GM12878 (cell line): ENCODE data around the gene SERHL2. TPM values are rescaled to one million over a fixed set of nuclear protein-coding genes. Genes with fewer than 3 reads are reported as not detected.
A peak's percentile ranks its signal among the peaks of the same experiment; 100 is the strongest.

Experiments used
- ATAC-seq: fragments of 200-7000 bp; cut with Tn5 transposase; 3 replicates; pipeline ENCODE4 v1.9.1; 2020; ENCODE audit warnings: mild to moderate bottlenecking, moderate library complexity
- BruUV-seq: library from RNA; stranded (reverse); fragments of 400-500 nt; replicated peaks from 2 replicates; lab custom pipeline; 2021; lab: Mats Ljungman, UMichigan
- CTCF ChIA-PET: fragments of 300-600 bp; sonication (Branson Sonifier 250); formaldehyde crosslinking; extraction: SDS; loops from one replicate; lab custom pipeline; 2021; ENCODE audit warnings: inconsistent platforms; lab: Yijun Ruan, JAX
- POLR2A ChIA-PET: fragments of 350-600 bp; formaldehyde crosslinking; extraction: SDS; loops from one replicate; lab custom pipeline; 2021; ENCODE audit warnings: inconsistent platforms; lab: Charles Lee
- RAD21 ChIA-PET: fragments of 300-600 bp; sonication (Branson Sonifier 250); formaldehyde crosslinking; loops from one replicate; lab custom pipeline; 2023; ENCODE audit warnings: antibody characterized with exemption; ENCODE audit not compliant: unreplicated experiment; lab: Charles Lee
- SMC1A ChIA-PET: fragments of 300-600 bp; sonication (Branson Sonifier 250); formaldehyde crosslinking; loops from one replicate; lab custom pipeline; 2023; ENCODE audit not compliant: unreplicated experiment, uncharacterized antibody; lab: Charles Lee
- DNase-seq: peaks from one replicate; pipeline ENCODE4 v3.0.0-alpha.2; 2011; ENCODE audit warnings: low read depth, low spot score
- FAIRE-seq: peaks from 3 replicates; lab custom pipeline; 2011; peaks lifted over from hg19 to GRCh38; lab: Jason Lieb, UNC
- H2AFZ ChIP-seq: 2 replicates; pipeline ENCODE4 v1.6.0; 2011; ENCODE audit warnings: low read depth, low read length, control low read depth; ENCODE audit not compliant: control insufficient read depth
- H3K27ac ChIP-seq: 2 replicates; pipeline ENCODE4 v1.5.1; 2011; ENCODE audit warnings: control low read depth; ENCODE audit not compliant: control insufficient read depth, insufficient read depth
- H3K27me3 ChIP-seq, 2 experiments: replicated peaks in 1 of 2; 2 replicates each; pipeline versions ENCODE4 v1.6.0 to v1.6.1; 2011; ENCODE audit warnings: low read length in 1 of 2; ENCODE audit not compliant: control insufficient read depth in 2 of 2, insufficient read depth in 2 of 2
- H3K36me3 ChIP-seq, 2 experiments: 2 replicates each; pipeline ENCODE4 v1.5.1; 2011; ENCODE audit warnings: low read length in 1 of 2; ENCODE audit not compliant: control insufficient read depth in 2 of 2, insufficient read depth in 2 of 2
- H3K4me1 ChIP-seq: 2 replicates; pipeline ENCODE4 v1.6.1; 2011; ENCODE audit warnings: mild to moderate bottlenecking, low read length, moderate library complexity, mixed read lengths; ENCODE audit not compliant: control insufficient read depth, insufficient read depth
- H3K4me2 ChIP-seq: 2 replicates; pipeline ENCODE4 v1.6.0; 2011; ENCODE audit warnings: control low read depth; ENCODE audit not compliant: control insufficient read depth, insufficient read depth
- H3K4me3 ChIP-seq: fragments of 200-600 bp; sonication (generic); 2 replicates; pipeline ENCODE4 v1.5.1; 2016
- H3K79me2 ChIP-seq: 2 replicates; pipeline ENCODE4 v1.6.0; 2011; ENCODE audit warnings: low read length; ENCODE audit not compliant: control insufficient read depth, insufficient read depth
- H3K9ac ChIP-seq: 2 replicates; pipeline ENCODE4 v1.8.0; 2011; ENCODE audit warnings: low read length, control low read depth, mixed read lengths; ENCODE audit not compliant: control insufficient read depth, insufficient read depth
- H3K9me3 ChIP-seq: replicated peaks from 3 replicates; pipeline ENCODE4 v1.5.1; 2011; ENCODE audit warnings: mild to moderate bottlenecking, low read length; ENCODE audit not compliant: control insufficient read depth, insufficient read depth
- H4K20me1 ChIP-seq: 2 replicates; pipeline ENCODE4 v1.6.0; 2011; ENCODE audit not compliant: control insufficient read depth, insufficient read depth
- CHD4 ChIP-seq: fragments of 200-600 bp; sonication (generic); IDR thresholded peaks from 2 replicates; pipeline ENCODE4 v1.6.1; 2016; ENCODE audit warnings: mild to moderate bottlenecking
- CREB1 ChIP-seq: IDR thresholded peaks from 2 replicates; pipeline ENCODE4 v1.6.1; 2012; ENCODE audit warnings: low read depth, mild to moderate bottlenecking, inconsistent platforms
- FOXK2 ChIP-seq: fragments of 450-650 bp; IDR thresholded peaks from 2 replicates; pipeline ENCODE4 v1.6.1; 2017; ENCODE audit warnings: mild to moderate bottlenecking, moderate library complexity
- IRF4 ChIP-seq: IDR thresholded peaks from 2 replicates; pipeline ENCODE4 v1.6.1; 2011; ENCODE audit warnings: low read depth, low read length
- KAT2A ChIP-seq: conservative IDR thresholded peaks from 2 replicates; pipeline ENCODE4 v1.6.1; 2011; ENCODE audit warnings: low read depth, low read length; ENCODE audit not compliant: control insufficient read depth
- NFYA ChIP-seq: IDR thresholded peaks from 2 replicates; pipeline ENCODE4 v1.6.1; 2011; ENCODE audit warnings: low read depth, mild to moderate bottlenecking, low read length, improper control_type of control experiment, borderline replicate concordance
- NR2C2 ChIP-seq: IDR thresholded peaks from 2 replicates; pipeline ENCODE4 v1.6.1; 2011; ENCODE audit warnings: borderline replicate concordance, low read depth; ENCODE audit not compliant: control insufficient read depth, insufficient read length
- POU2F2 ChIP-seq: IDR thresholded peaks from 3 replicates; pipeline ENCODE4 v1.6.1; 2011; ENCODE audit warnings: low read depth, mild to moderate bottlenecking, low read length, borderline replicate concordance
- YY1 ChIP-seq: IDR thresholded peaks from 2 replicates; pipeline ENCODE4 v1.6.1; 2011; ENCODE audit warnings: low read depth, mild to moderate bottlenecking, low read length
- ZNF207 ChIP-seq: fragments of 450-650 bp; IDR thresholded peaks from 2 replicates; pipeline ENCODE4 v1.6.1; 2014; ENCODE audit warnings: antibody characterized with exemption, mild to moderate bottlenecking, borderline replicate concordance
- WGBS: methylation state at CpG from one replicate; pipeline ENCODE4 v1.1.6; 2016; ENCODE audit warnings: low lambda C conversion rate; ENCODE audit not compliant: insufficient replicate concordance, insufficient coverage; ENCODE audit errors: missing lambda C conversion rate; 5-methylcytosine and 5-hydroxymethylcytosine counted together
- in situ Hi-C: fragments of 300-500 bp; cut with MboI; formaldehyde crosslinking; loops from 9 replicates; pipeline ENCODE4 v1.14.3; 2018; ENCODE audit warnings: mixed read lengths
- intact Hi-C: fragments of 100-400 bp; cut with micrococcal nuclease; formaldehyde crosslinking; loops from one replicate; pipeline ENCODE4 v1.14.2; 2022; ENCODE audit not compliant: unreplicated experiment
- polyA plus RNA-seq, 11 experiments: library from polyadenylated mRNA; depleted of rRNA in 4 of 11; unstranded in 6 of 11; stranded (reverse) in 5 of 11; fragments of >200 nt; fragmentation: Nextera tagmentation in 4 of 11; fragmentation: Illumina TruSeq in 1 of 11; extraction: Ambion mirVana in 4 of 11; extraction: Trizol in 1 of 11; gene quantifications; 1 replicate in 1 of 11; 2 replicates in 10 of 11; pipeline versions ENCODE4 v1.2.1 to v1.2.3, GENCODE V29; 2011 to 2016; ENCODE audit warnings: inconsistent platforms in 2 of 11, missing spikeins in 2 of 11, low read depth in 1 of 11
- total RNA-seq, 4 experiments: library from RNA; depleted of rRNA in 3 of 4; stranded (reverse); fragments of >200 nt in 3 of 4; fragmentation: Illumina TruSeq in 1 of 4; extraction: Trizol in 1 of 4; gene quantifications; 2 replicates each; pipeline versions ENCODE4 v1.2.1 to v1.2.3, GENCODE V29; 2013 to 2021
- TF ChIP-seq, protein P1 (sequence below): fragments of 450-650 bp; IDR thresholded peaks from 2 replicates; pipeline ENCODE4 v1.6.1; 2016; ENCODE audit warnings: mild to moderate bottlenecking, moderate library complexity, borderline replicate concordance
- TF ChIP-seq, protein P2 (sequence below): fragments of 450-650 bp; IDR thresholded peaks from 2 replicates; pipeline ENCODE4 v1.6.1; 2017; ENCODE audit warnings: mild to moderate bottlenecking, moderate library complexity

SERHL2 gene
- total and polyA plus RNA-seq, 10 of the 15 experiments (the other 5 are each of a cell fraction or from before 2014, with no cell fraction given): 0.63 to 2.0 (median 1.2) TPM

DNA sequence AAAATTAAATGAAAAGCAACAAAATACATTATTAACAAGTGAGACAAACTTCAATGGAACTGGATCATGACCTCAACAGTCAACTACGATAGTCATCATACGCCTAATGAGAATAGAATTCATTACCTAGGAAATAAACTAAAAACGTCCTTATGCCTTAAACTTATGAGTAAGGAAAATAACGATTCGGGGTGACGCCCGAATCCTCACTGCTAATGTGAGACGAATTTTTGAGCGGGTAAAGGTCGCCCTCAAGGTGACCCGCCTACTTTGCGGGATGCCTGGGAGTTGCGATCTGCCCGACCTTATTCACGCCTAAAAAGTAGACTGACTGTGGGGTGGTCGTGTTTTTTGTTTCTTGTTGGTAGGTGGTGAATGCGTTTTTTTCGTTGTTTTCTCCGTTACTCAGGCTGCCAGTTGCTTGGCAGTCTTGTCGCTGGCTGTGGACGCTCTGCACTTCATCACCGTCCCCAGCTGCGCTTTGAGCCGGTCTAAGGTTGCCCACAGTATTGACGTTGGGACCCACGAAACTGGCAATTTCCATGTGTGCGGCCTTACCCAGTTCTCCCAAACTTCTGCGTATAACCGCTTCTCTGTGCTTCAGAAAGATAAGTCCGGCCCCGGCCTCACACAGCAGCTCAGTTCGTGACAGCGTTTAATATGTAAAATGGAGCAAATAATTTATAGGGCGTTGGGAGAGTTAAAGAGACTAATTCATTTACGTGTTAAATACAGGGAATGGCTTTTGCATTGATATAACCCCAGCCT lies 61.5 kb downstream of the SERHL2 start:
- H4K20me1 ChIP-seq: peaks cover 9% of the 10 kb centered on the region; the same call in 1 of the 2 replicates
- intact Hi-C loops: loop anchor here (2.0 to 10.0 kb wide), 2 partner anchors 34 to 520 kb away; partner anchors contain the start of genes CYB5R3 and NDUFA6
- H3K4me3 ChIP-seq: peak overlapping the region; percentile 43; the same call in 1 of the 2 replicates
- H3K36me3 ChIP-seq: peaks cover 3 to 12% of the 10 kb centered on the region in 2 experiments; a peak in 3 of 4 replicates
- peaks cover 40% of the 10 kb centered on the region for H3K79me2 ChIP-seq
- DNase-seq (peak; percentile 98), ATAC-seq (peak; percentile 86), FAIRE-seq (no peak)
- H3K9ac ChIP-seq: peak overlapping the region; percentile 98
- WGBS: under 1% methylated on average over 35 of the region's 35 CpGs
- in situ Hi-C loops: no loop called here
- SMC1A ChIA-PET: interaction anchor here (0.7 to 1.6 kb wide), 2 partner anchors 40 to 94 kb away, joined by 3 to 6 read pairs; no protein-coding TSS in a partner anchor
- H3K4me2 ChIP-seq: peak overlapping the region; percentile 84
- POLR2A ChIA-PET: interaction anchor here (0.5 to 2.1 kb wide), 9 partner anchors 27 to 995 kb away, joined by 3 to 7 read pairs (median 3); partner anchors contain the start of gene CYB5R3
- CTCF ChIA-PET: interaction anchor here (0.6 to 2.0 kb wide), 6 partner anchors 51 to 744 kb away, joined by 3 to 7 read pairs (median 3); no protein-coding TSS in a partner anchor
- RAD21 ChIA-PET: interaction anchor here (0.6 to 1.7 kb wide), 5 partner anchors 27 to 307 kb away, joined by 3 to 6 read pairs (median 4); partner anchors contain the start of gene CYB5R3
- H3K27me3 ChIP-seq: no peaks in the 10 kb centered on the region
- TSS peak; percentile 100 for BruUV-seq
- H3K27ac ChIP-seq: peak overlapping the region; percentile 100
- H2AFZ ChIP-seq: peak overlapping the region; percentile 92
- peaks cover 17% of the 10 kb centered on the region for H3K4me1 ChIP-seq
- H3K9me3 ChIP-seq: no peaks in the 10 kb centered on the region
- TF ChIP-seq CHD4 (no peak), FOXK2 (peak; percentile 72), ZNF207 (peak; percentile 89), CREB1 (peak; percentile 77), YY1 (peak; percentile 90), IRF4 (peak; percentile 93), POU2F2 (peak; percentile 100), KAT2A (peak; percentile 60; the same call in 1 of the 2 replicates), NR2C2 (no peak), NFYA (no peak)
- TF ChIP-seq, protein P1, sequence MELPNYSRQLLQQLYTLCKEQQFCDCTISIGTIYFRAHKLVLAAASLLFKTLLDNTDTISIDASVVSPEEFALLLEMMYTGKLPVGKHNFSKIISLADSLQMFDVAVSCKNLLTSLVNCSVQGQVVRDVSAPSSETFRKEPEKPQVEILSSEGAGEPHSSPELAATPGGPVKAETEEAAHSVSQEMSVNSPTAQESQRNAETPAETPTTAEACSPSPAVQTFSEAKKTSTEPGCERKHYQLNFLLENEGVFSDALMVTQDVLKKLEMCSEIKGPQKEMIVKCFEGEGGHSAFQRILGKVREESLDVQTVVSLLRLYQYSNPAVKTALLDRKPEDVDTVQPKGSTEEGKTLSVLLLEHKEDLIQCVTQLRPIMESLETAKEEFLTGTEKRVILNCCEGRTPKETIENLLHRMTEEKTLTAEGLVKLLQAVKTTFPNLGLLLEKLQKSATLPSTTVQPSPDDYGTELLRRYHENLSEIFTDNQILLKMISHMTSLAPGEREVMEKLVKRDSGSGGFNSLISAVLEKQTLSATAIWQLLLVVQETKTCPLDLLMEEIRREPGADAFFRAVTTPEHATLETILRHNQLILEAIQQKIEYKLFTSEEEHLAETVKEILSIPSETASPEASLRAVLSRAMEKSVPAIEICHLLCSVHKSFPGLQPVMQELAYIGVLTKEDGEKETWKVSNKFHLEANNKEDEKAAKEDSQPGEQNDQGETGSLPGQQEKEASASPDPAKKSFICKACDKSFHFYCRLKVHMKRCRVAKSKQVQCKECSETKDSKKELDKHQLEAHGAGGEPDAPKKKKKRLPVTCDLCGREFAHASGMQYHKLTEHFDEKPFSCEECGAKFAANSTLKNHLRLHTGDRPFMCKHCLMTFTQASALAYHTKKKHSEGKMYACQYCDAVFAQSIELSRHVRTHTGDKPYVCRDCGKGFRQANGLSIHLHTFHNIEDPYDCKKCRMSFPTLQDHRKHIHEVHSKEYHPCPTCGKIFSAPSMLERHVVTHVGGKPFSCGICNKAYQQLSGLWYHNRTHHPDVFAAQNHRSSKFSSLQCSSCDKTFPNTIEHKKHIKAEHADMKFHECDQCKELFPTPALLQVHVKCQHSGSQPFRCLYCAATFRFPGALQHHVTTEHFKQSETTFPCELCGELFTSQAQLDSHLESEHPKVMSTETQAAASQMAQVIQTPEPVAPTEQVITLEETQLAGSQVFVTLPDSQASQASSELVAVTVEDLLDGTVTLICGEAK: no peak; the same call in none of the 2 replicates
- TF ChIP-seq, protein P2, sequence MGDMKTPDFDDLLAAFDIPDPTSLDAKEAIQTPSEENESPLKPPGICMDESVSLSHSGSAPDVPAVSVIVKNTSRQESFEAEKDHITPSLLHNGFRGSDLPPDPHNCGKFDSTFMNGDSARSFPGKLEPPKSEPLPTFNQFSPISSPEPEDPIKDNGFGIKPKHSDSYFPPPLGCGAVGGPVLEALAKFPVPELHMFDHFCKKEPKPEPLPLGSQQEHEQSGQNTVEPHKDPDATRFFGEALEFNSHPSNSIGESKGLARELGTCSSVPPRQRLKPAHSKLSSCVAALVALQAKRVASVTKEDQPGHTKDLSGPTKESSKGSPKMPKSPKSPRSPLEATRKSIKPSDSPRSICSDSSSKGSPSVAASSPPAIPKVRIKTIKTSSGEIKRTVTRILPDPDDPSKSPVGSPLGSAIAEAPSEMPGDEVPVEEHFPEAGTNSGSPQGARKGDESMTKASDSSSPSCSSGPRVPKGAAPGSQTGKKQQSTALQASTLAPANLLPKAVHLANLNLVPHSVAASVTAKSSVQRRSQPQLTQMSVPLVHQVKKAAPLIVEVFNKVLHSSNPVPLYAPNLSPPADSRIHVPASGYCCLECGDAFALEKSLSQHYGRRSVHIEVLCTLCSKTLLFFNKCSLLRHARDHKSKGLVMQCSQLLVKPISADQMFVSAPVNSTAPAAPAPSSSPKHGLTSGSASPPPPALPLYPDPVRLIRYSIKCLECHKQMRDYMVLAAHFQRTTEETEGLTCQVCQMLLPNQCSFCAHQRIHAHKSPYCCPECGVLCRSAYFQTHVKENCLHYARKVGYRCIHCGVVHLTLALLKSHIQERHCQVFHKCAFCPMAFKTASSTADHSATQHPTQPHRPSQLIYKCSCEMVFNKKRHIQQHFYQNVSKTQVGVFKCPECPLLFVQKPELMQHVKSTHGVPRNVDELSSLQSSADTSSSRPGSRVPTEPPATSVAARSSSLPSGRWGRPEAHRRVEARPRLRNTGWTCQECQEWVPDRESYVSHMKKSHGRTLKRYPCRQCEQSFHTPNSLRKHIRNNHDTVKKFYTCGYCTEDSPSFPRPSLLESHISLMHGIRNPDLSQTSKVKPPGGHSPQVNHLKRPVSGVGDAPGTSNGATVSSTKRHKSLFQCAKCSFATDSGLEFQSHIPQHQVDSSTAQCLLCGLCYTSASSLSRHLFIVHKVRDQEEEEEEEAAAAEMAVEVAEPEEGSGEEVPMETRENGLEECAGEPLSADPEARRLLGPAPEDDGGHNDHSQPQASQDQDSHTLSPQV: peak; percentile 71; the same call in 1 of the 2 replicates
